Activated CD8-positive, alpha-beta T cell treated with anti-CD3 and anti-CD28 coated beads, Interleukin-2, amount 10 ng/mL, durations not matched to agents 7 days and 5 days (primary cell): ENCODE results near the gene ZNF512B. TPM values are rescaled to one million over a fixed set of nuclear protein-coding genes. Genes with fewer than 3 reads are reported as not detected.

Experiments
- ATAC-seq: fragments of 150-1000 bp; cut with Tn5 transposase; one replicate; pipeline ENCODE4 v1.10.0; 2021; ENCODE audit warnings: moderate library complexity
- CTCF ChIA-PET: fragments of 350-600 bp; sonication (Branson Sonifier 250); formaldehyde crosslinking; loops from one replicate; lab custom pipeline; 2021; ENCODE audit warnings: antibody characterized with exemption; lab: Charles Lee
- POLR2A ChIA-PET: fragments of 350-600 bp; sonication (Branson Sonifier 250); formaldehyde crosslinking; loops from one replicate; lab custom pipeline; 2021; ENCODE audit warnings: antibody characterized with exemption; lab: Charles Lee
- DNase-seq: peaks from one replicate; pipeline ENCODE4 v3.0.0-alpha.2; 2020
- H3K27ac Mint-ChIP-seq: one replicate; pipeline ENCODE4 v1.8.0; 2021; ENCODE audit warnings: mild to moderate bottlenecking, mixed read lengths
- H3K27me3 Mint-ChIP-seq: one replicate; pipeline ENCODE4 v1.8.0; 2021; ENCODE audit warnings: low read depth, mixed read lengths
- H3K36me3 Mint-ChIP-seq: one replicate; pipeline ENCODE4 v1.8.0; 2021; ENCODE audit warnings: low read depth, mixed read lengths
- H3K4me1 Mint-ChIP-seq: one replicate; pipeline ENCODE4 v1.8.0; 2021; ENCODE audit warnings: low read depth, mixed read lengths
- H3K4me3 Mint-ChIP-seq: one replicate; pipeline ENCODE4 v1.8.0; 2021; ENCODE audit warnings: mild to moderate bottlenecking, mixed read lengths
- H3K9me3 Mint-ChIP-seq: one replicate; pipeline ENCODE4 v1.8.0; 2022; ENCODE audit warnings: mixed read lengths; ENCODE audit not compliant: insufficient read depth
- total RNA-seq, 2 experiments: library from RNA; stranded (reverse); gene quantifications; one replicate each; pipeline ENCODE4 v1.2.3, GENCODE V29; 2021

The ZNF512B gene
- total RNA-seq, 2 experiments from 2014 or later, result 12.0 to 12.1 TPM

DNA sequence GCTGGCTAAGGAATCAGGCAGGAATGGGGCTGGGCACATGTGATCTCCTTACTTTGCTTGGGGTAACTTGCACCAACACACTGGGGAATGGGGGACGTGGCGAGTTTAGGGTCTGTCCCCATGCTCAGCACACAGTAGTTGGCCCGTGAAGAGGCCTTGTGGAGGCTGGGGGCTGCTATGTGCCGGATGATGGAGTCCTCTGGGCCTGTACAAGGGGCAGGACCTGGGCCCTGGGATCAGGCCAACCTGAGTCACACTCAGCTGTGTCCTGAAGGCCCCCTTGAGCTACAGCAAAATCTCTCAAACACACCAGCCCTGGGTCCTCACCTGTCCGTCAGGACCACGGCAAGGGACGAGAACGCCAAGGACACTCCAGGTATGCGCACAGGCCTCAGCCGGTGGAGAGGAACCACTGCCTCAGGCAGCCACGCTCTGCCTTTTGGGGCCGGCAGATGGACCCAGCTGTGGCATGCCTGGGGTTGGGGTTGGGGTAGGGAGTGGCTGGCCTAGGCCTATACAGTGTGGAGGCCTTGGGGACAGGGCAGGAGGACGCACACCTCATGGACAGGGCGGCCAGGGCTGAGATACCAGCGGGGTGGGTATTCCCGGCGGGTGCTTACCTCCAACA, 24.6 kb downstream of the ZNF512B start:
- no peak for DNase-seq
- Mint-ChIP-seq H3K36me3 (peaks cover 25% of the 10 kb centered on the region), H3K27me3 (no peaks in the 10 kb centered on the region), H3K4me3 (no peak overlapping the region), H3K9me3 (no peaks in the 10 kb centered on the region), H3K4me1 (peaks cover 50% of the 10 kb centered on the region), H3K27ac (peak overlapping the region; percentile 46)
- POLR2A ChIA-PET, result no interaction called here
- CTCF ChIA-PET, result interaction anchor here (1.1 kb wide), 1 partner anchor 112 kb away, joined by 3 read pairs; no protein-coding TSS in a partner anchor
- no peak for ATAC-seq

DNA sequence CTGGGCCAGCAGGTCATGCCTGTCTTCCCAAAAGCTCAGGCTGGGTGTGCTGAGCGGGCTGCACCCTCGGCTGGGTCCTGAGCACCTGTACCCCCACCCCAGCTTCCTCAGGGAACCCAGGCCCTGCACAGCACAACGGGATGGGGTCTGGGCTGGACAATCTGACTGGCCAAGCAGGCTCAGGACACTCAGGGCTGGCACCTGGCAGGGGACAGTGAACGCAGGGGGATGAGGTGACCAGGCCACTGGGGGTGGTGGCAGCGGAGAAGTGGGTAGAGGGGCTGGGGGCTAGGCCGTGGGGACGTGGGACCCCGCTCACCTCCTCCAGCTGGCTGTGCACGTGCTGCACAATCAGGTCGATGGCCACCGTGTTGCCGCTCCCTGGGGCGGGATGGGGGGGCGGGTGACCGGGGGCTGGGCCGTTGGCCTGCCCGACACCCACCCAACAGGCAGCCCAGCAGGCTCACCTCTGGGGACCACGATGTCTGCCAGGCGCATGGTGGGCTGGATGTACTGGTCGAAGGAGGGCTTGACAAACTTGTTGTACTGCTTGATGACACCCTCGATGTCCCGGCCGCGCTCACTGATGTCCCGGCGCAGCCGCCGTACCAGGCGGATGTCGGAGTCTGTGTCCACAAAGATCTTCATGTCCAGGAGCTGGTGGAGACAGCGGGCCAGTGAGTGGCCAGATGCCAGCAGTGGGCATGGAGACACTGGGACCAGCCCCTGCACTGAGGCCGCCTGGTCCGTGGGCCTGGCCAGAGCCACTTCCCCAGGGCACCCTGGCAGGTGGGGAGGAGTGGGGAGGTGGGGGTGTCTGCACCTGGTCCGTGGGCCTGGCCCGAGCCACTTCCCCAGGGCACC, 25.4 kb downstream of the ZNF512B start:
- DNase-seq (no peak), ATAC-seq (no peak)
- no peaks in the 10 kb centered on the region for H3K27me3 Mint-ChIP-seq
- no peaks in the 10 kb centered on the region for H3K9me3 Mint-ChIP-seq
- H3K27ac Mint-ChIP-seq, result no peak overlapping the region
- CTCF ChIA-PET, result interaction anchor here (1.3 kb wide), 1 partner anchor 29 kb away, joined by 4 read pairs; no protein-coding TSS in a partner anchor
- no peak overlapping the region for H3K4me3 Mint-ChIP-seq
- peaks cover 43% of the 10 kb centered on the region for H3K4me1 Mint-ChIP-seq
- peaks cover 27% of the 10 kb centered on the region for H3K36me3 Mint-ChIP-seq
- POLR2A ChIA-PET, result interaction anchor here (1.7 kb wide), 1 partner anchor 12 kb away, joined by 5 read pairs; the partner anchor contains the start of gene UCKL1

DNA sequence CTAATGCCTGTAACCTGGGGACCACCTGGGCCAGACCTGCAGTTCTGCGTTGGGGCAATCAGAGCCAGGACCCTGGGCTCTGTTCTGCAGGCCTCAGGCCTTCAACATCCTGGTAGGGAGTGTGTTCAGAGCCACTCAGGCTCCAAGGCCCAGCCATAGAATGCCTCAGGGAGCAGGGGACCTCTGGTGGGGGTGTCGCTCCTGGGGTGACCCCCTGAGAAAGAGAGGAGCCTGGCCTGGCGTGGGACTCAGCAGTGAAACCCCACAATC, 26.0 kb downstream of the ZNF512B start:
- no peaks in the 10 kb centered on the region for H3K27me3 Mint-ChIP-seq
- POLR2A ChIA-PET, result interaction anchor here (1.7 kb wide), 1 partner anchor 12 kb away, joined by 5 read pairs; the partner anchor contains the start of gene UCKL1

DNA sequence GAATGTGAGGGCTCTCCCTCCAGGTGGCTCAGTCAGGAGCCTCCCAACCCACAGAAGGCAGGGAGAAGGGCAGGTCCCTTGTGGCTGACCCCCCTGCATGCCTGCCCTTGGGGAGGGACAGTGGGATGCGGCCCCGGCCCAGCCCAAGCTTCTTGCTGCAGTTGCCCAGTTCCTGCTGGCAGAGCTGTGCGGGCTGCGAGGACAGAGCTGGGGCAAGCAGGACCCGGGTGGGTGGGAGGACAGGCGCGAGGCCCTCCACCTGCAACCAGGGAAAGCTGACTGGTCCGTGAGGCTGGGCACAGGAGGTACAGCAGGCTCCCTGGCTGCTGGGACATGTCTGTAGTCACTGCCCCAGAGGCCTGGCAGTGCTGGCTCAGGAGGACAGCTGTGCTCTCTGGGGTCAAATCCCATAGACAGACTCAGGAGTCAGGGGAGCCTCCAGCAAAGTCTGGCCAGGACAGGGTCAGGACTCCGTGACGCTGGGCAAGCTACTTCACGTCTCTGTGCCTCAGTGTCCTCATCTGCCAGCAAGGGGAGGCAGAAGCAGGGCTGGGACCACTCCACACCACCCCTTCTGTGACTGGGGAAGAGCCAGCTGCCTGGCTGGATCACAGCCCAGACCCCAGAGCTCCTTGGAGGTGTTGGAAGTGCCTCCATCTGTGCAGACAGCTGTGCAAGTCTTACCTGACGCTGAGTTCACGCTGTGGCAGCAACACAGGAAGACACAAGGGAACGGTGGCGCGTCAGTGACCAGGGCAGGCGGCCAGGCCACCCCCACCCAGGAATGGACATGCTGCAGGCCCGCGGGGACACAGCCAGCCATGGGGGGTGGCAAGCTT, 26.5 kb downstream of the ZNF512B start:
- ATAC-seq, result no peak

More for the DNA sequence above, 26.0 kb downstream of the ZNF512B start:
- Mint-ChIP-seq H3K27ac (peak overlapping the region; percentile 55), H3K4me1 (peaks cover 37% of the 10 kb centered on the region), H3K36me3 (peaks cover 27% of the 10 kb centered on the region), H3K4me3 (no peak overlapping the region), H3K9me3 (no peaks in the 10 kb centered on the region)
- CTCF ChIA-PET, result interaction anchor here (1.3 kb wide), 1 partner anchor 30 kb away, joined by 4 read pairs; no protein-coding TSS in a partner anchor
- ATAC-seq, result no peak
- DNase-seq, result no peak

DNA sequence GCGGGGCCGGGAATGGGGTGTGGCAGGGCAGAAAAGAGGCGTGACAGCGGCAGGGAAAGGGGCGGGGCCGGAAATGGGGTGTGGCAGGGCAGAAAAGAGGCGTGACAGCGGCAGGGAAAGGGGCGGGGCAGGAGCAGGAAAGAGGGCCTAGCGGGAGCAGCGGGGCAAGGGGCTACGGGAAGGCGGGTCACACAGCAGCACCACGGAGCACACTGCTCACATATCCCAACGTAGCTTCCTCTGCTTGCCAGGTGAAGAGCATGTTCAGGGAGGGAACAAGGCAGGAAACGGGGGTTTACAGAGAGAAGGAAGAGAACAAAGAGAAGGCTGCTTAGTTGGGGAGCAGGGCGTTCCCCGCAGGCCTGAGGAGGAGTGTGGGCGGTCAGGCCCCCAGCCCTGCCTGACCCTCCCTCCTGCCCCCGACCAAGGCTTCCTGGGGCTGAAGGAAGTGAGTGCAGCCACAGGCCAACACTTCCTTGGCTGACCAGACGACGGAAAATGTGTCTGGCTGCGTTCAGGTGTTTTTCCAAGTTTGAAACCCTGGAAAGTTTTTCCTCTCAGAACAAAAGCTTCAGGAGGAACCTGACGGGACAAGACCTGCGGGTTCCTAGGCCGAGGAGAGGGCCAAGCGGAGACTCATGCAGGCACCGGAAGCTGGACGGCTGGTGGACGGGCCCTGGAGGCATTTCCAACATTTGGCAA, 27.3 kb downstream of the ZNF512B start:
- peak; percentile 75 for DNase-seq
- H3K9me3 Mint-ChIP-seq, result no peaks in the 10 kb centered on the region
- H3K27me3 Mint-ChIP-seq, result no peaks in the 10 kb centered on the region
- peaks cover 30% of the 10 kb centered on the region for H3K36me3 Mint-ChIP-seq
- ChIA-PET POLR2A (interaction anchor here (0.6 to 1.7 kb wide), 4 partner anchors 9 to 26 kb away, joined by 3 to 5 read pairs (median 3); partner anchors contain the start of gene UCKL1), CTCF (interaction anchor here (1.3 kb wide), 1 partner anchor 31 kb away, joined by 4 read pairs; no protein-coding TSS in a partner anchor)
- peak; percentile 20 for ATAC-seq
- peak overlapping the region; percentile 94 for H3K27ac Mint-ChIP-seq
- H3K4me3 Mint-ChIP-seq, result peak overlapping the region; percentile 23
- peaks cover 24% of the 10 kb centered on the region for H3K4me1 Mint-ChIP-seq

More for the DNA sequence above, 26.5 kb downstream of the ZNF512B start:
- no peak overlapping the region for H3K4me3 Mint-ChIP-seq
- H3K9me3 Mint-ChIP-seq, result no peaks in the 10 kb centered on the region
- ChIA-PET CTCF (interaction anchor here (0.6 to 1.3 kb wide), 2 partner anchors 31 to 32 kb away, joined by 3 to 4 read pairs; no protein-coding TSS in a partner anchor), POLR2A (interaction anchor here (0.7 to 1.7 kb wide), 2 partner anchors 13 to 17 kb away, joined by 3 to 5 read pairs; partner anchors contain the start of gene UCKL1)
- no peak for DNase-seq
- H3K27me3 Mint-ChIP-seq, result no peaks in the 10 kb centered on the region
- peaks cover 31% of the 10 kb centered on the region for H3K4me1 Mint-ChIP-seq
- peaks cover 26% of the 10 kb centered on the region for H3K36me3 Mint-ChIP-seq
- peak overlapping the region; percentile 55 for H3K27ac Mint-ChIP-seq

DNA sequence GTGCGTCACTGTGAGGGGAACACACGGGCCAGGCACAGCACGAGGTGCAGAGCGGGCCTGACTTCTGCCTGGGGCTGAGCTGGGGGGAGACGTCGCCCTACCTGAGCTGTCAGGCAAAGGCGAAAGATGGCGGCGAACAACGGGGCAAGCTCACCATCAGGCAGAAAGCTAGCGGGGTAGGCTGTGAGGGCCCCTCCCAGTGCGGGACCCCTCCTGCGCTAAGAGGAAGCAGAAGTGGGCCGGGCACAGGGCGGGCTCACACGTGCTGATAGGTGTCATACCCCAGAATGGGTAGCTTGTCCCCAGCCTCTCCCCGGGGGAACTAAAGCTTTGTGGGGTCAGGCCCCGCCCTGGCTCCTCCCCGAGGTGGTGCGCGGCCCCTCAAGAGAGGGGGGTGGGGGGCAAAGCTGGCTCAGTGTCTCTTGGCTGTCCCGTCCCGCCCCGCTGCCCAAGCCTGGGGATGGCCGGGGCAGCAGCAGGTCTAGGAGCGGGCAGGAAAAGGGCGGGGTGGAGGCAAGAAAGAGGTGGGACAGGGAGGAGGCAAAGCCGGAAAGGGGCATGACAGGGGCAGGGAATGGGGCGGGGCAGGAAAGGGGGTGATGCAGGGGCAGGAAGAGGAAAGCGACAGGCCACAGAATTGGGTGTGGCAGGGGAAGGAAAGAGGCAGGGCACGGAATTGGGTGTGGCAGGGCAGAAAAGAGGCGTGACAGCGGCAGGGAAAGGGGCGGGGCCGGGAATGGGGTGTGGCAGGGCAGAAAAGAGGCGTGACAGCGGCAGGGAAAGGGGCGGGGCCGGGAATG, 28.2 kb downstream of the ZNF512B start:
- ChIA-PET POLR2A (interaction anchor here (0.6 to 1.0 kb wide), 2 partner anchors 10 to 27 kb away, joined by 3 read pairs; no protein-coding TSS in a partner anchor), CTCF (interaction anchor here (0.9 kb wide), 1 partner anchor 39 kb away, joined by 3 read pairs; no protein-coding TSS in a partner anchor)
- H3K27ac Mint-ChIP-seq, result peak overlapping the region; percentile 93
- H3K4me1 Mint-ChIP-seq, result peaks cover 17% of the 10 kb centered on the region
- ATAC-seq (peak; percentile 89), DNase-seq (peak; percentile 98)
- H3K36me3 Mint-ChIP-seq, result peaks cover 31% of the 10 kb centered on the region
- H3K27me3 Mint-ChIP-seq, result no peaks in the 10 kb centered on the region
- H3K4me3 Mint-ChIP-seq, result peak overlapping the region; percentile 36
- no peaks in the 10 kb centered on the region for H3K9me3 Mint-ChIP-seq

DNA sequence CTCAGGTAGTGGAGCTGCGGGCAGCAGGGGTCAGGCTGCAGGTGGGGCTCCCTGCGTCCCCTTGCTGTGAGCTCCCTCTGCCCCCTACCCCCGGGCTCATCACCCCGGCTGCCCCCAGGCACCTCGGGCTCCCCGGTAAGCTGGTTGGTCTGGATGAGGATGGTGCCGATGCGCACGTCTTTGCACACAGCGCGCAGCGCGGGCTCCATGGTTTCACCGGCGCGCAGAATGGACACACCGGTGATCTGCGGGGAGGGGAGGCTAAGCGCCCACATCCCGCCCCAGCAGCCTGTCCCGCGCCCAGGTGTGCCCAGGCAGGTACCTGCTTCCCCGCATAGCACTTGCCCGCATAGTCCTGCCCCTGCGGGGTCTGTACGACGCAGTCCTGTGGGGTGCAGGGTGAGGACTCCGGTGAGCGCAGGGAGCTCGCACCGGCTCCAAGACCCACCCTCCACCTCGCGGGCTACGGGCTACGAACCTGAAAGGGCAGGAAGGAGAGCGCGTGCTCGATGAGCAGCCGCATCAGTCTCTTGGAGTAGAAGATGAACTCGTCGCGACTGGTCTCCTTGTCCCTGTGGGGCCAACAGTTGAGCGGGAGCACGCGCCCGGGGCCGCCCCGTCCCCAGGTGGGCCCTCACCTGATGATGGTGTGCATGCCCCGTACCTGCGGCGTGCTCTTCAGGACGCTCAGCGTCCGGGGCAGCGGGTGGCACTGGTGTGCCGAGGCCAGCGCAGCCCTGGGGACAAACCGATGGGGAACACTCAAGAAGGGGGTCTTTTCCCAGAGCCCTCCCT, 29.1 kb downstream of the ZNF512B start:
- peak overlapping the region; percentile 36 for H3K4me3 Mint-ChIP-seq
- no peak for DNase-seq
- ChIA-PET CTCF (no interaction called here), POLR2A (no interaction called here)
- no peaks in the 10 kb centered on the region for H3K27me3 Mint-ChIP-seq
- no peak for ATAC-seq
- peak overlapping the region; percentile 93 for H3K27ac Mint-ChIP-seq
- H3K36me3 Mint-ChIP-seq, result peaks cover 36% of the 10 kb centered on the region
- no peaks in the 10 kb centered on the region for H3K9me3 Mint-ChIP-seq
- H3K4me1 Mint-ChIP-seq, result peaks cover 17% of the 10 kb centered on the region

DNA sequence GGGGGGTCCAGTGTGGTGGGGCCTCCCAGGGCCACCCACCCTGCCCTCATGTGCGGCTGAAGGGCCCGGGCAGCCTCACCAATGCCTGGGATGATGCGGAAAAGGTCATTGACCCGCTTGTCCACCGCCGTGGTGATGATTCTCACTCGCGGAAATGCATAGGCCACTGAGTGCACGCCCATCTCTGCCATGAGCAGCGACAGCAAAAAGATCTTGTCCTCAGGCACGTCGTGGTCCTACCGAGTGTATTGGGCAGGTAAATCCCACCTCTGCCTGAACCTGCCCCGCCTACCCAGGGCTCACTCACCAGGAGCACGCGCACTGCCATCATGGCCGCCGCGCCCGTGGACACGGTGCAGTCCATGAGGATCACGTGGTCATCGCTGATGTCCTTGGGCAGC, 29.7 kb downstream of the ZNF512B start:
- no peak overlapping the region for H3K4me3 Mint-ChIP-seq
- H3K4me1 Mint-ChIP-seq, result peaks cover 17% of the 10 kb centered on the region
- ATAC-seq, result no peak
- peaks cover 36% of the 10 kb centered on the region for H3K36me3 Mint-ChIP-seq
- H3K9me3 Mint-ChIP-seq, result no peaks in the 10 kb centered on the region
- ChIA-PET CTCF (interaction anchor here (0.7 kb wide), 1 partner anchor 28 kb away, joined by 4 read pairs; no protein-coding TSS in a partner anchor), POLR2A (interaction anchor here (1.0 kb wide), 1 partner anchor 419 kb away, joined by 3 read pairs; no protein-coding TSS in a partner anchor)
- no peak overlapping the region for H3K27ac Mint-ChIP-seq
- no peaks in the 10 kb centered on the region for H3K27me3 Mint-ChIP-seq
- no peak for DNase-seq

DNA sequence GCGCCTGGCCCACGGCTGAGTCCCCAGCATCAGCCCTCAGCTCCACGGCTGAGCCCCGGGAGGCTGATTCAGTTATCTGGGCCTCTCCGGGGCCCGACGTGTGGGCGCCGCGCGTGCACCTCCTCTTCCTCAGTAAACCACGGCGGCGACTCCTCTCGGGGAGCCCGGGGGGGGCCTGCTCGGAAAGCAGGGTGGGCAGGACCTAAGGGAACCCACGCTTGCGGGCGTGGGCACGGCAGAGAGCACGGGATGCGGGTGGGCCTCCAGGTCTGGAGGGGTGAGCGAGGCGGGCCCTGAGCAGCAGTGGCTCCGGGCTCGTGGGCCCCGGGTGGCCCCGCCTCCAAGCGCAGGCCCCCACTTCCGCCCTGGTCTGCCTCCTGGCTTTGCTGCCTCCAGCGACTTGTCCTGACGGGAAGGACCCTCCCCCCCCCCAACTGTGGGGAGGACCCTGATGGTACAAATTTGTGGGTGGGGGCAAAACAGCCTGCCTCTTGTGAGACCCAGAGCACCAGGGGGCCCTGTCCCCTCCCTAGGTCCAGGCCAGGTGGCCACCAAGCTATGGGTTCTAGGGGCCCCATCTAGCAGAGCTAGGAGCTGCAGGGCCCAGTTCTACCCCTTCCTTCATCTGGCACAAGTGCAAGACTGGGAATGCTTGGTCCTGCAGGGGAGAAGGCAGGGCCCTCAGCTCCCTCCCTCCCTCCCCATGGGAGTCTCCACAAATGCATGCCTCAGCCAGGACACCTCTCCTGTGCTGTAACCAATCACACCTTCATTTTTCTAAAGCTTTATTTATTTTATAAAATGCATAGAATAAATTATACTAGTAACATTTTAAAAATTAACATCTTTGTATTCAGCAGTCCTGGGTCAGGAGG, 30.4 kb downstream of the ZNF512B start:
- no peak overlapping the region for H3K27ac Mint-ChIP-seq
- no peaks in the 10 kb centered on the region for H3K9me3 Mint-ChIP-seq
- H3K4me1 Mint-ChIP-seq, result peaks cover 17% of the 10 kb centered on the region
- POLR2A ChIA-PET, result interaction anchor here (1.0 kb wide), 1 partner anchor 418 kb away, joined by 3 read pairs; no protein-coding TSS in a partner anchor
- ATAC-seq, result no peak
- H3K4me3 Mint-ChIP-seq, result no peak overlapping the region
- no peaks in the 10 kb centered on the region for H3K27me3 Mint-ChIP-seq
- peaks cover 39% of the 10 kb centered on the region for H3K36me3 Mint-ChIP-seq
- CTCF ChIA-PET, result interaction anchor here (0.7 kb wide), 1 partner anchor 28 kb away, joined by 4 read pairs; no protein-coding TSS in a partner anchor
- no peak for DNase-seq
